ENCODE data around the gene ACP7.

Gene ACP7

DNA sequence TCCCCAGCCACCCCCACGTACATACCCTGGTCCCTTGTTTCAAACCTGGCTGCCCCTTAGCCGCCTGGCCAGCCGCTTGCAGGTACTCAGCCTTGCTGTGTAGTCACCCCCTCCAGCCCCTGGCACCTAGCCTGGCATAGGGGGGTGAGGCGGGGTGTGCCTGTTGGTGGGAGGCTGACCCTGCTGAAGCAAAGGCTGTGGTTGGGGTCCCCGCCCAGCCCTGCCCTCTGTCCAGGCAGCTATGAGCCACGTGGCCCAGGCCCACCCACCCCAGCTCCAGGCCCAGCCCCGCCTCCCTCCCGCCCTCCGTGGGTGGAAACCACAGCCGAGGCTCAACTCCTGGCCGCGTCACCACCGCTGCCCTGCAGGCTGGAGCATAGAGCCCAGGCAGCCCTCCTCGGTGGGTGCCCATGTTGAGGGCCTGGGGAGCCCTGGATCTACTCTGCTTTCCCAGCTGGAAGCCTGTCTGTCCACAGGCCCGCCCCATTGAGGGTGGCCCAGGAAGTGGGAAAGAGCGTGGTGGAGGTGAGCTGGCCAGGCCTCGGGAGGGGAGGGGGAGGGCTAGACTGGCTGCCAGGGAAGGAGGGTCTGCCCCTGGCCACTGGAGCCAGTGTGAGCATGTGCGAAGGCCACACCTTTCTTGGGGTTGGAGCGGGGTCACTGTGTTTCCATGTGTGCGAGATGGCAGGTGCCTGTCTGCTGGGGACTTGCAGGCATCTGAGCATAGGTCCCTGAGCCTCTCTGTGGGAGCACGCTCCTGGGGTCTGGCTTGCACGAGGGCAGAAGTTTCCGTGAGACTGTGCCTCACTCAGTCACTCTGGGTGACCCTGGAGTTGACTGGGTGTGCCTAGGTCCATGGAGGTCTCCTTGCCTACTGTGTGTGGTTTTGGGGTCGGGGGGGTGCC, 72.4 kb downstream of the ACP7 start:
- TF ChIP-seq, protein P1, sequence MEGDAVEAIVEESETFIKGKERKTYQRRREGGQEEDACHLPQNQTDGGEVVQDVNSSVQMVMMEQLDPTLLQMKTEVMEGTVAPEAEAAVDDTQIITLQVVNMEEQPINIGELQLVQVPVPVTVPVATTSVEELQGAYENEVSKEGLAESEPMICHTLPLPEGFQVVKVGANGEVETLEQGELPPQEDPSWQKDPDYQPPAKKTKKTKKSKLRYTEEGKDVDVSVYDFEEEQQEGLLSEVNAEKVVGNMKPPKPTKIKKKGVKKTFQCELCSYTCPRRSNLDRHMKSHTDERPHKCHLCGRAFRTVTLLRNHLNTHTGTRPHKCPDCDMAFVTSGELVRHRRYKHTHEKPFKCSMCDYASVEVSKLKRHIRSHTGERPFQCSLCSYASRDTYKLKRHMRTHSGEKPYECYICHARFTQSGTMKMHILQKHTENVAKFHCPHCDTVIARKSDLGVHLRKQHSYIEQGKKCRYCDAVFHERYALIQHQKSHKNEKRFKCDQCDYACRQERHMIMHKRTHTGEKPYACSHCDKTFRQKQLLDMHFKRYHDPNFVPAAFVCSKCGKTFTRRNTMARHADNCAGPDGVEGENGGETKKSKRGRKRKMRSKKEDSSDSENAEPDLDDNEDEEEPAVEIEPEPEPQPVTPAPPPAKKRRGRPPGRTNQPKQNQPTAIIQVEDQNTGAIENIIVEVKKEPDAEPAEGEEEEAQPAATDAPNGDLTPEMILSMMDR (IDR thresholded peaks at IDR 0.05; ENCODE audit: insufficient read depth, low read length, poor library complexity, severe bottlenecking), result no peak
- H3K27me3 ChIP-seq (replicated peaks; ENCODE audit: control insufficient read depth, insufficient read depth, low read length), result no peaks in the 10 kb centered on the region
- DNase-seq (ENCODE audit: extremely low read depth, insufficient read length), result no peak
- H3K4me3 ChIP-seq (replicated peaks; ENCODE audit: low read depth, low read length), result no peak overlapping the region
- H3K36me3 ChIP-seq (ENCODE audit: control insufficient read depth, insufficient read depth, low read length), result no peaks in the 10 kb centered on the region

DNA sequence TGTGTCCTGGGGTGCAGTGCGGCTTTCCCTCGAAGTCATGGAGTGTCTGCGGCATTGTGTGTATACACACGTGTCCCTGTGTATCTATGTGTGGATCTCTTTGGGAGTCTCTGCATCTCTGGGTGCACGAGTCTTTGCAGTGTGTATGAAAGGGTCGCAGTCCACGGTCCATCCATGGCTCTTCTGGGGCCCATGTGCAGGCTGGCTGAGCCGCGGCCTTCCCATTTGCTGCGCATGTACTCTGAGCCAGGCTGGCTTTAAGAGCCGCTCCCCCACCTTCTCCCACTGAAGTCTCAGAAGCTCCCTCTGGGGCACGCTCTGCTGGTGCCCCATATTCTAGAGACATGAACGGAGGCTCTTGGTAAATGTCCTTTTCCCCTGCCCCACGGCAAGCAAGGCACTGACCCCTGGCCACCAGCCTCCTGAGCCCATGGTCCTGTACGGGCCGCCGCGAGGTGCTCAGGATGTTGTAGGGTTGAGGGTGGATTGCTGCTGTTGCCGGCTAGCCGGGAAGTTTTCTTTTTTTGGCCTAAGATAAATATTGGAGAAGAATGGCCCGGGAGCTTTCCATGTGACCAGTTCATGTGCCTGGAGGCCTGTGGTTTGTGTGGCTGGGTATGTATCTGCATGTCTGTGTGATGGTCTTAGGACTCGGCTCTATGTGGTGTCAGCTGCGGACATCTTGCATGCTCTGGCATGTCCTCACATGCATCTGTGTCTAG, 73.3 kb downstream of the ACP7 start:
- H3K4me3 ChIP-seq (replicated peaks; ENCODE audit: low read depth, low read length), result no peak overlapping the region
- H3K36me3 ChIP-seq (ENCODE audit: control insufficient read depth, insufficient read depth, low read length), result no peaks in the 10 kb centered on the region
- no peak for DNase-seq (ENCODE audit: extremely low read depth, insufficient read length)
- H3K27me3 ChIP-seq (replicated peaks; ENCODE audit: control insufficient read depth, insufficient read depth, low read length), result no peaks in the 10 kb centered on the region
- TF ChIP-seq, protein P1 (IDR thresholded peaks at IDR 0.05; ENCODE audit: insufficient read depth, low read length, poor library complexity, severe bottlenecking), result no peak

DNA sequence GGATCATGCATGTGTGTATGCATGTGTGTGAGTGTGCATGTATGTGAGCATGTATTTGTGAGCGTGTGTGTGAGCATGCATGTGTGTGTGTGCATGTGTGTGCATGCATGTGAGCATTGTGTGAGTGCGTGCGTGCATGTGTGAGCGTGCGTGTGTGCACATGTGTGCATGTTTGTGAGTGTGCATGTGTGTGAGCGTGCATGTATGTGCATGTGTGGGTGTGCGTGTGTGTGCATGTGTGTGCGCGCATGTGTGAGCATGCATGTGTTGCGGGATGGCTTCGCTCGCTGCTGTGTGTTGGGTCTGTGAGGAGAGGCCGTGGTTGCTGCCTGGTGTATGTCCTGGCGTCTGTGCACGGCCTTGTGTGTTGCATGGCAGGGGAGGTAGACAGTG, 73.8 kb downstream of the ACP7 start:
- Histone ChIP-seq H3K4me3 (replicated peaks; ENCODE audit: low read depth, low read length) (no peak overlapping the region), H3K27me3 (replicated peaks; ENCODE audit: control insufficient read depth, insufficient read depth, low read length) (no peaks in the 10 kb centered on the region), H3K36me3 (ENCODE audit: control insufficient read depth, insufficient read depth, low read length) (no peaks in the 10 kb centered on the region)
- no peak for DNase-seq (ENCODE audit: extremely low read depth, insufficient read length)
- TF ChIP-seq, protein P1 (IDR thresholded peaks at IDR 0.05; ENCODE audit: insufficient read depth, low read length, poor library complexity, severe bottlenecking), result no peak

DNA sequence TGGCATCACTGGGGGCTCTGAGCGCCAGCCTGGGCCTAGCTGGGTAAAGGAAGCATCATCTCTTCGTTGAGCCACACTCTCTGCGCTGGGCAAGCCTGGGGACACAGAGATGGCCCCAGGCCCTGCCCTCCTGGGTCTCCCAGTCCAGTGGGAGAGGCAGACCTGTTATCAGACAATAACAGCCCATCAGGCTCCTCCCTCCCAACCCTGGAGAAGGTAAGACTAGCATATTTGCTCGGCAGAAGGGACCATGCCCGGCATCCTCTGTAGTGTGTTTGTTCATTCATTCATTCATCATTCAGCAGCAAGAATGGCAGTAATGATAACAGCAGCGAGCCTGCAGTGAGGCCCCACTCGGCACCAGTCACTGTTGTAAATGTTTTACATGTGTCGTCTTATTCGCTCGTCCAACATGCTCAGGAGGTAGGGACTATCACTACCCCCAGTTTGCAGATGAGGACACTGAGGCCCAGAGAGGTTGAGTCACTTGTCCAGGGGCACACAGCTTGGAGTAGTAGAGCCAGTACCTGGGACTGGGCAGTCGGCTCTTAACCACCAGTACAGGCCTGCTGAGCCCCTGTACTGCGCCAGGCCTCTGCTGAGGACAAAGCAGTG, 74.6 kb downstream of the ACP7 start:
- no peaks in the 10 kb centered on the region for H3K36me3 ChIP-seq (ENCODE audit: control insufficient read depth, insufficient read depth, low read length)
- H3K27me3 ChIP-seq (replicated peaks; ENCODE audit: control insufficient read depth, insufficient read depth, low read length), result no peaks in the 10 kb centered on the region
- DNase-seq (ENCODE audit: extremely low read depth, insufficient read length), result no peak
- no peak overlapping the region for H3K4me3 ChIP-seq (replicated peaks; ENCODE audit: low read depth, low read length)
- TF ChIP-seq, protein P1 (IDR thresholded peaks at IDR 0.05; ENCODE audit: insufficient read depth, low read length, poor library complexity, severe bottlenecking), result no peak

DNA sequence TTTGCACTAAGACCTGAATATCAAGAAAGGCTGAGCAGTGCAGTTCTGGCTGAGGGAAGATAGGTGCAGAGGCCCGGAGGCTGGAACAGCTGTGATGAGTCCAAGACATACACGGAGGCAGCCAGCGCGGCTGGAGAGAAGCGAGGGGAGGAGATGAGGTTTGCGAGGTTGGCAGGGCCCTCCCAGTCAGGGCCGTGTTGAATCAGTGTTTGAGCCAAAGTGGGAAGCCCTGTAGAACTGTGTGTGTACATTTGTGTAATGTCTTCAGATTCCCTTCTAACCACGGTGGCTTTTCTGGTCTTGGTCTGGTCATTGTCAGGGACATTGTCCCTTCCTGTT, 76.3 kb downstream of the ACP7 start:
- TF ChIP-seq, protein P1 (IDR thresholded peaks at IDR 0.05; ENCODE audit: insufficient read depth, low read length, poor library complexity, severe bottlenecking), result no peak
- Histone ChIP-seq H3K27me3 (replicated peaks; ENCODE audit: control insufficient read depth, insufficient read depth, low read length) (no peaks in the 10 kb centered on the region), H3K4me3 (replicated peaks; ENCODE audit: low read depth, low read length) (no peak overlapping the region), H3K36me3 (ENCODE audit: control insufficient read depth, insufficient read depth, low read length) (no peaks in the 10 kb centered on the region)
- DNase-seq (ENCODE audit: extremely low read depth, insufficient read length), result no peak

Measured in GM06990 (cell line).